ENCODE data around the gene SH2D3C.
A peak's percentile ranks its signal among the peaks of the same experiment; 100 is the strongest.

The SH2D3C gene

DNA sequence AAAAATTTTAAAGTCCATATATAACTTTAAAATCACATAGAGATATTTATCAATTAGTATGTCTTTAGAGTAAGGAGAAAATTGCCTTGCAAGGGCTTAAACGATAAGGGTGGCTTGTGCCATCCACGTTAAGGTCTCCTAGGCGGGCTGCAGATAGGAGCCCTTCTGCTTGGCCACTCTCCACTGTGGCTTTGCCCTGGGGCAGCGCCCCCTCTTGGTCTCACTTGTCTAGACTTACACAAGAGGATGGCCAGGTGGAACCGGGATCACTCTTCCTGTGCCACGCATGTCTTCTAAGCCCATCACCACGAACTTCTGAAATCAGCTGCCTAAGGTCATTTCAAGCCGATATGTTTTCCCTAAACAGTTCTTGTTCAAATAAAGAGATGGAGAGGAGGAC, 27.2 kb upstream of the SH2D3C start:
- Histone ChIP-seq H3K27me3 (ENCODE audit: control insufficient read depth, insufficient read depth, low read length) (no peaks in the 10 kb centered on the region), H3K36me3 (ENCODE audit: control insufficient read depth, insufficient read depth, low read length) (peaks cover 29% of the 10 kb centered on the region), H3K4me1 (ENCODE audit: control insufficient read depth, insufficient read depth, low read length) (peaks cover 22% of the 10 kb centered on the region), H3K9ac (ENCODE audit: low read length) (no peak overlapping the region), H3K9me3 (ENCODE audit: control insufficient read depth, insufficient read depth, low read depth, low read length) (no peaks in the 10 kb centered on the region), H3K4me3 (ENCODE audit: low read depth, low read length) (no peak overlapping the region), H3K27ac (ENCODE audit: low read depth, low read length) (no peak overlapping the region)

DNA sequence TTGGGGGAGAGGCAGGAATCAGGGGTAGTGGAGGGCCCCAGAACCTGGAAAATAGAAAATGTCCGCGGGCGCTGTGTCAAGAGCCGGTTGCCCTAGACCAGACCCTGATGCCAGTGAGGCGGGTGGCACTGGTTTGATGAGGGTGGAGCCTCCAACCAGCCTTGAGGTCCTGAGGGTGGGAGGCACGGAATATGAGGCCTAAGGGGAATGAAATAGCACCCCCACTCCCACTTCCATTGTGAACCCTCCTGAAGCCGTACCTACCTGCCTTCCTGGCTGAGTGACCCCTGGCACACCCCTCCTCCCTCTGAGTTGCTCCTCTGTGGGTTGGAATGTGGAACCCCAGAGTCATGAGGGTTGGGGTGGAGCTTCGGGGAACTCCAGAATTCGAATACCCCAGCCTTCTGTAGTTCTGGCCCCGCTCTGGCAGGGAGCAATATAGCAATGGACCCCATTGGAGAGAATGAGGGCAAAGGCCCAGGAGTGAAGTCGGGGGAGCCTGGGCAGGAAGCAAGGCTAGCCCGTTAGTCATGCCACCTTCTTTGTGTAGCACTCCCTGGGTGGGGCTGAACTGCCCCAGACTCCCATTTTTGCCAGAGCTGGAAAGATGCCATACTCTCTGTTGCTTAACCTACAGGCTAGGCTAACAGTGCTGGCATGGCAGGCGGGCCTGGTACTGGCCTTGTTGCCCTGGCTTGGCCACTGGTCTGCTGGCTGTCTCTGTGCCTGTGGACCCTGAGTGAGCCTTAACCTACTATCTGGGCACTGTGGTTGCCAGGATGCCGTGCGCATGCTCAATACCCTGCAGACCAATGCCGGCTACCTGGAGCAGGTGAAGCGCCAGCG, 25.3 kb upstream of the SH2D3C start:
- Histone ChIP-seq H3K36me3 (ENCODE audit: control insufficient read depth, insufficient read depth, low read length) (peaks cover 24% of the 10 kb centered on the region), H3K4me3 (ENCODE audit: low read depth, low read length) (peak overlapping the region; percentile 99), H3K9me3 (ENCODE audit: control insufficient read depth, insufficient read depth, low read depth, low read length) (no peaks in the 10 kb centered on the region), H3K9ac (ENCODE audit: low read length) (peak overlapping the region; percentile 97), H3K27ac (ENCODE audit: low read depth, low read length) (peak overlapping the region; percentile 97), H3K27me3 (ENCODE audit: control insufficient read depth, insufficient read depth, low read length) (no peaks in the 10 kb centered on the region), H3K4me1 (ENCODE audit: control insufficient read depth, insufficient read depth, low read length) (peaks cover 13% of the 10 kb centered on the region)

DNA sequence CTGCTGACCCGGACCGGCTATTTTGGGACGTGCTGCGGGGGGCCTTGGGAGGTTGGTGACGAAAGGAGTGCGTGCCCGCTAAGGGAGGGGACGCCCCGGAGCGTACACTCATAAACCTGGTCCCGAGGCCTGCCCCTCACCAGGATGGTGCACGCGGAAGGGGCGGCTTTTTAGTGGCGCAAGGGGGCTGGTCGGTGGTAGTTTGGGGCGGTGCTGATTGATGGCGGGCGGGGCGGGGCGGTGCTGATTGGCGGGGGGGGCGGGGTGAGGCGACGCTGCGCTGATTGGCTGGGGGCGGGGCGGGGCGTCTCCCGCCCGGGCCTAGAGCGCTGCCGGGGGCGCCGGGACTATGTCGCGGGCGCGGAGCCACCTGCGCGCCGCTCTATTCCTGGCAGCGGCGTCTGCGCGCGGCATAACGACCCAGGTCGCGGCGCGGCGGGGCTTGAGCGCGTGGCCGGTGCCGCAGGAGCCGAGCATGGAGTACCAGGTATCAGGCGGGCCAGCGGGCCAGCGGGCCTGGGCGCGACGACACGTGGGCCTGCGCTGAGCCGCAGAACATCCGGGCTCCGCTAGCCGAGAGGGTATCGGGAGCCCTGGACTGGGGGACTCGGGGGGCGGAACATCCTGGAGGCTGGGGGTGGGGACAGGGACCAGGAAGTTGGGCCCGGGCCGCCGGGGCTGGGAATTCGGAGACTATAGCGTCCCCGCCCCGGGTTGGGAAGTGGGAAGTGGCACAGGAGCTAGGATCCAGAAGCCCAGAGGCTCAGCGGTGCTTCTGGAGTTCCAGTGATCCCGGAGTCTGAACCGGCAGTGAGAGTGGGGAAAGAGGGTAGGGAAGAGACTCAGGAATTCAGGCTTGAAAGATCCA, 24.3 kb upstream of the SH2D3C start, which contains the start of gene FPGS:
TSS of gene FPGS (plus strand) at position 307 of the 868 bp plus-strand sequence. CDS start at position 350, 43 bp downstream.
- Histone ChIP-seq H3K4me1 (ENCODE audit: control insufficient read depth, insufficient read depth, low read length) (peaks cover 13% of the 10 kb centered on the region), H3K27me3 (ENCODE audit: control insufficient read depth, insufficient read depth, low read length) (no peaks in the 10 kb centered on the region), H3K27ac (ENCODE audit: low read depth, low read length) (peak within 1 kb of the TSS; percentile 97), H3K36me3 (ENCODE audit: control insufficient read depth, insufficient read depth, low read length) (peaks cover 15% of the 10 kb centered on the region), H3K9ac (ENCODE audit: low read length) (peak within 1 kb of the TSS; percentile 97), H3K9me3 (ENCODE audit: control insufficient read depth, insufficient read depth, low read depth, low read length) (no peaks in the 10 kb centered on the region), H3K4me3 (ENCODE audit: low read depth, low read length) (peak within 1 kb of the TSS; percentile 99)

DNA sequence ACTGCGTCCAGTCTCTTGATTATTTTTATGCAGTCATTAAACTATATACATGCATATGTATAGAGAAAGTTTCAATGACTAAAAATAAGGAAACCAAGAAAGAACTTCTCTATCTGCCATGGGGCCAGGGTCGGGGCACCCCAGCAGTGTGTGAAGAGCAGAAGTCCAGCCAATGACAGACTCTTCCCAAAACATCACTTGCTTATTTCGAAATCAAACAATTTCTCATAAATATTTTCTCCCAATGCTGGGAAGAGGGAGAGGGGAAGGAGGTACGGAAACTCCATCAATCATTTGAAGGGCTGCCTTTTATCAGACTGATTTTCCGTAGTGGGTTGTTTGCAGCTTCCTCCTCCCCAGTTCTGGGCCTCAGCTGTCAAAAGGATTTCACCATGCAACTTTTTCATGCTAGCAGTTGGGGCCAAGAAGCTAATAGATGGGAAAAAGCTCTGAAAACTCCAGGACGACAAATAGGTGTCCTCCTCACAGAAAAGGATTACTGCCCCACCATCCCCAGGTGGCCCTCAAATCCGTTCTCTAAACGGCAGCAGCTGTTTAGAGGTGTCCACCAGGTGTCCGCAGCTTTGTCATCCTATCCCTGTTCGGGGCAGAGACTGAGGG, 23.6 kb upstream of the SH2D3C start:
- H3K4me1 ChIP-seq (ENCODE audit: control insufficient read depth, insufficient read depth, low read length): peaks cover 13% of the 10 kb centered on the region
- H3K27me3 ChIP-seq (ENCODE audit: control insufficient read depth, insufficient read depth, low read length): no peaks in the 10 kb centered on the region

DNA sequence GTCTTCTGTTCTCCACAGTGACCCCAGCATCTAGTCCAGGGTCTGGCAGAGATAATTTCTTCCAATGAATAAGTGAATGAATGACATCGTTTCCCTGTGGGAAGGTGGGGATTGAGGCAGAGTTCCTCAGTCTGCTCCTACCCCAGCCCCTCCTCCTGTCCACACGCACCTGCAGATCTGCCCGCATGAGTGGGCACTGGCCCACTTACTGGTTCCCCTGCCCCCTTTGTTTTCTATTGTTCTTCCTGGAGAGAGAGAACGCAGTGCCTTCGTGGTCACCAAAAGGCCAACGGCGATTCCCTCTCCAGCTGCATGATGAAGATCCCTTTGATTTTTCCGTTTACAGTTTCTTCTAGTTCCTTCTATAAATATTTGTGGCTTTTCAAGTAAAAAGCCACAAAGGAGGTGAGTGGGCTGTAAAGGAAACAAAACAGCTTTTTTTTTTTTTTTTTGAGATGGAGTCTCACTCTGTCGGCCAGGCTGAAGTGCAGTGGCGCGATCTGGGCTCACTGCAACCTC, 18.4 kb upstream of the SH2D3C start:
- Histone ChIP-seq H3K27me3 (ENCODE audit: control insufficient read depth, insufficient read depth, low read length) (no peaks in the 10 kb centered on the region), H3K4me3 (ENCODE audit: low read depth, low read length) (no peak overlapping the region), H3K4me1 (ENCODE audit: control insufficient read depth, insufficient read depth, low read length) (peaks cover under 1% of the 10 kb centered on the region), H3K27ac (ENCODE audit: low read depth, low read length) (no peak overlapping the region), H3K36me3 (ENCODE audit: control insufficient read depth, insufficient read depth, low read length) (peaks cover 12% of the 10 kb centered on the region), H3K9ac (ENCODE audit: low read length) (no peak overlapping the region), H3K9me3 (ENCODE audit: control insufficient read depth, insufficient read depth, low read depth, low read length) (no peaks in the 10 kb centered on the region)

More for the DNA sequence above, 23.6 kb upstream of the SH2D3C start:
- peak overlapping the region; percentile 46 for H3K9ac ChIP-seq (ENCODE audit: low read length)
- H3K27ac ChIP-seq (ENCODE audit: low read depth, low read length): peak overlapping the region; percentile 58; the same call in 1 of the 2 replicates
- peak overlapping the region; percentile 80 for H3K4me3 ChIP-seq (ENCODE audit: low read depth, low read length)
- peaks cover 7% of the 10 kb centered on the region for H3K36me3 ChIP-seq (ENCODE audit: control insufficient read depth, insufficient read depth, low read length)
- no peaks in the 10 kb centered on the region for H3K9me3 ChIP-seq (ENCODE audit: control insufficient read depth, insufficient read depth, low read depth, low read length)

DNA sequence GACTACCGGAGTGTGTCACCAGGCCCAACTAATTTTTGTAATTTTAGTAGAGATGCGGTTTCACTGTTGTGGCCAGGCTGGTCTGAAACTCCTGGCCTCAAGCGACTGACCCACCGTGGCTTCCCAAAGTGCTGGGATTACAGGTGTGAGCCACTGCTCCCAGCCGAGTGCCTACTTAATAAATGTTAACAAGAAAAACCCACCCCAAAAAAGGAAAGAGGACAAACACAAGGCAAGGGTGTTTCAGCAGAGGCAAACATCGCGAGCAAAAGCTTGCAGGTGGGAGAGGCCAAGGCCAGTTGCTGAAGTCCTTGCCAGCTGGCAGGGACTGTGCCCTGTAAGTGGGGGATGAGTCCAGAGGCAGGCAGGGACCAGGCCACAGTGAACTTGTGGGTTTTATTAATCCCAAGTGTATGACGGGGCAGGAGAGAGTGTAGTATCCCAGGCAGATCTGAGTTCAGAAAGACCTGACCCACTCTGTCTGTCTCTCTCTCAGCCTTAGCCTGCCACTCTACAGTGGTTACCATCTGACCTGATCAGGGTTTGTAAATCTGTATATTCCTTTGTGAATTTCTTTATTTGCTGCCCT, 17.9 kb upstream of the SH2D3C start:
- H3K27me3 ChIP-seq (ENCODE audit: control insufficient read depth, insufficient read depth, low read length): no peaks in the 10 kb centered on the region
- H3K9me3 ChIP-seq (ENCODE audit: control insufficient read depth, insufficient read depth, low read depth, low read length): no peaks in the 10 kb centered on the region
- H3K4me1 ChIP-seq (ENCODE audit: control insufficient read depth, insufficient read depth, low read length): no peaks in the 10 kb centered on the region
- peaks cover 16% of the 10 kb centered on the region for H3K36me3 ChIP-seq (ENCODE audit: control insufficient read depth, insufficient read depth, low read length)
- H3K9ac ChIP-seq (ENCODE audit: low read length): no peak overlapping the region
- H3K27ac ChIP-seq (ENCODE audit: low read depth, low read length): no peak overlapping the region
- no peak overlapping the region for H3K4me3 ChIP-seq (ENCODE audit: low read depth, low read length)

DNA sequence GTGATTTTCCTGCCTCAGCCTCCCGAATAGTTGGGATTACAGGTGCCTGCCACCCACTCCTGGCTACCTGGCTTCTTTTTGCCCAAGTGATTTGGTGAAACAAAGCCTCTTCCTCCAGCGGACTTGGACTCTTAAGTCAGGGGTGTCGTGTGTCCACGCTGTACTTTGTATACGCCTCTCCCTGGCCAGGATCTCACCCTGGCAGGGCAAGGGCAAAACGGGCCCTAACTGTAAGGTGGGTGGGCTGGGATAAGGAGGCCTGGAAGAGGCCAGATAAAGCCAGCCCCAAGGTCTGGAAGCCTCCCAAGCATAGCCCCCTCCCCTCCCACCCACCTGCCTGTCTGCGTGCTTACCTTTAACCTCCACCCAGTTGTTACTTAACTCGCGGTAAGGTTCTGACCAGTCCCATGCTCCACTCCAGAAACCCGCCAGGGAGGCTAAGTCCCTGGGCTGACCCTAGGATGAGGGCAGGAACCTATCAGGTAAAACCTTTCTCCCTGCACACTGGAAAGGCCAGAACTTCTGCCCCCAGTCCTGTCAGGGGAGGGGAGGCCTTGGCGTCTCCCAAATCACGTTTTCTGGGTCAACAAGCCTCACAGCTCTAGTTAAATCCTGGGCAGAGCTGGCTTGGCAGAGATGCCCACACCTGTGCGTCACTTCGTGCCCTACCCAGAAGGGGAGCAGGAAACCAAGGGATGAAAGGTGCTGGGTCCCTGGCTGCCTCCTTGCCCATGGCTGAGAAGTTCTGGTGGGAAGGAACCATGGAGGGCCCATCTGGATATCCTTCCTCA, 15.7 kb upstream of the SH2D3C start:
- H3K9me3 ChIP-seq (ENCODE audit: control insufficient read depth, insufficient read depth, low read depth, low read length): no peaks in the 10 kb centered on the region
- H3K9ac ChIP-seq (ENCODE audit: low read length): no peak overlapping the region
- no peaks in the 10 kb centered on the region for H3K27me3 ChIP-seq (ENCODE audit: control insufficient read depth, insufficient read depth, low read length)
- H3K4me3 ChIP-seq (ENCODE audit: low read depth, low read length): no peak overlapping the region
- no peak overlapping the region for H3K27ac ChIP-seq (ENCODE audit: low read depth, low read length)
- H3K4me1 ChIP-seq (ENCODE audit: control insufficient read depth, insufficient read depth, low read length): no peaks in the 10 kb centered on the region
- peaks cover 37% of the 10 kb centered on the region for H3K36me3 ChIP-seq (ENCODE audit: control insufficient read depth, insufficient read depth, low read length)

DNA sequence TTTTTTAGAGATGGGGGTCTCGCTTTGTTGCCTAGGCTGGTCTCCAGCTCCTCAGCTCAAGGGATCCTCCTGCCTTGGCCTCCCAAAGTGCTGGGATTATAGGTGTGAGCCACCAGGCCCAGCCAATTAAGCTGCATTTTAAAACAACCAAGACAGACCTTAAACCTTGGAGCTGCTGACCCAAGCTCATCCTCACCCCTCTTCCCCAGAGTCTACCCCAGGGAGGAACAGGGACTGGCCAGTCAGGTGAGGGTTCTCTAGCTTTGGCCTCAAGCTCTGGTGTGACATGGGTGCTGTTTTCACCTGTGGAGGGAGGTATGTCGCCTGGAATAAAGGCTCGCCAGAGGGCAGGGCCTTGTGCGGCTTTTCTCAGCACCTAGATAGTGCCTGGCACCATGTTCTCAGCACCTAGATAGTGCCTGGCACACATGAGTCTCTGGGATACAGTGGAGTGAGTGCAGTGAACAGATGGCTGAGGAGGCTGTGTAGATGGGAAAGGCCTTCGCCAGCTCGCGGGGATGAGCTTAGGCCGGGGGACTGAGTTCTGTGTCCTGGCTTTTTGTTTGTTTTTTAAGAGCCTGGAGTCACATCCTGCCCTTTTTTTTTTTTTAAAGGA, 14.7 kb upstream of the SH2D3C start:
- H3K27me3 ChIP-seq (ENCODE audit: control insufficient read depth, insufficient read depth, low read length): no peaks in the 10 kb centered on the region
- H3K4me3 ChIP-seq (ENCODE audit: low read depth, low read length): no peak overlapping the region
- no peaks in the 10 kb centered on the region for H3K4me1 ChIP-seq (ENCODE audit: control insufficient read depth, insufficient read depth, low read length)
- H3K9me3 ChIP-seq (ENCODE audit: control insufficient read depth, insufficient read depth, low read depth, low read length): no peaks in the 10 kb centered on the region
- H3K27ac ChIP-seq (ENCODE audit: low read depth, low read length): no peak overlapping the region
- H3K36me3 ChIP-seq (ENCODE audit: control insufficient read depth, insufficient read depth, low read length): peaks cover 47% of the 10 kb centered on the region
- peak overlapping the region; percentile 3 for H3K9ac ChIP-seq (ENCODE audit: low read length)

DNA sequence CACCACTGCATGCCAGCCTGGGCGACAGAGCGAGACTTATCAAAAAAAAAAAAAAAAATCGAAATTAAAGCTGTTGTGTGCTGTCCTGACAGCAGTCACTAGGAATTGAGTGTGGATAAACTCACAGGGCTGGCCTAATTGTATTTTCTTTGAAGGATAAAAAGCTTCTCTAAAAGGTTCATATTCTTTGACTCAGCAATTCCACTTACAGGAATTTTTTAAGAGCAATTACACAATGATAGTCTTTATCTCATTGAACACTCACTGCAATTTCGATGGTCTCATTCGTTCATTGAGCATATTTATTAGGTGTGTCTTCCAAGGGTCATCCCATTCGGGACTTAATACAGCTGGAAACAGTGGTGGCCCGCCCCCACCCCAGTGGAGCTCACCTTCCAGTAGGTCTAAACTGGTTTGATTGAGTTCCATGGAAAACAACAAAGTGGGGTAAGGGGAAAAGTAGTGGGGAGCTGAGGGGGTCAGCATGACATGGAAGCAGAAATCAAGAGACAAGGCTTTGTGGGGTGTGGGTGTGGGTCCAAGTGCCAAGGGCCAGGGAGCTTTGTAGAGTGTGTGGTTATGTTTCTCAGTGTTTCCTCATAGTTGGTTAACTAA, 14.1 kb upstream of the SH2D3C start:
- Histone ChIP-seq H3K27me3 (ENCODE audit: control insufficient read depth, insufficient read depth, low read length) (no peaks in the 10 kb centered on the region), H3K4me3 (ENCODE audit: low read depth, low read length) (no peak overlapping the region), H3K9me3 (ENCODE audit: control insufficient read depth, insufficient read depth, low read depth, low read length) (no peaks in the 10 kb centered on the region), H3K36me3 (ENCODE audit: control insufficient read depth, insufficient read depth, low read length) (peaks cover 53% of the 10 kb centered on the region), H3K9ac (ENCODE audit: low read length) (no peak overlapping the region), H3K27ac (ENCODE audit: low read depth, low read length) (no peak overlapping the region), H3K4me1 (ENCODE audit: control insufficient read depth, insufficient read depth, low read length) (no peaks in the 10 kb centered on the region)
